K562 (cell line): ENCODE data around the gene CDS2. TPM values are rescaled to one million over a fixed set of nuclear protein-coding genes. Genes with fewer than 3 reads are reported as not detected.
A peak's percentile ranks its signal among the peaks of the same experiment; 100 is the strongest.

Source experiments
- ATAC-seq: fragments of 200-7000 bp; cut with Tn5 transposase; 3 replicates; pipeline ENCODE4 v1.9.1; 2020; ENCODE audit warnings: moderate library complexity
- BruUV-seq: library from RNA; stranded (reverse); fragments of 400-500 nt; replicated peaks from 2 replicates; lab custom pipeline; 2021; lab: Mats Ljungman, UMichigan
- CTCF ChIA-PET: fragments of 300-600 bp; formaldehyde crosslinking; extraction: SDS; loops from one replicate; lab custom pipeline; 2021; ENCODE audit warnings: low intra/inter-chr PET ratio; lab: Yijun Ruan, JAX
- POLR2A ChIA-PET: fragments of 300-600, 350-650 bp; sonication (Branson Sonifier 250); formaldehyde crosslinking; extraction: SDS; loops from one replicate; lab custom pipeline; 2021; ENCODE audit warnings: antibody characterized with exemption, inconsistent platforms; lab: Yijun Ruan, JAX
- DNase-seq, 4 experiments: peaks; one replicate each; pipeline versions ENCODE4 v3.0.0 to v3.0.0-alpha.2; 2011 to 2018; ENCODE audit warnings: low spot score in 3 of 4, mixed read lengths in 3 of 4; ENCODE audit errors: extremely low read depth in 1 of 4
- FAIRE-seq: peaks from 2 replicates; lab custom pipeline; 2011; peaks lifted over from hg19 to GRCh38; lab: Jason Lieb, UNC
- H2AFZ ChIP-seq: 2 replicates; pipeline ENCODE4 v1.6.0; 2011; ENCODE audit warnings: low read depth, low read length, control low read depth, inconsistent platforms
- H3K27ac ChIP-seq: fragments of 200-600 bp; 3 replicates; pipeline ENCODE4 v1.8.0; 2011; ENCODE audit warnings: low read depth, mild to moderate bottlenecking, control low read depth, inconsistent platforms, low read length, moderate library complexity, mixed read lengths; ENCODE audit errors: extremely low read depth
- H3K27me3 ChIP-seq, 2 experiments: fragments of 300-600 bp in 1 of 2; 2 replicates in 1 of 2; 3 replicates in 1 of 2; pipeline versions ENCODE4 v1.6.0 to v1.8.0; 2011; ENCODE audit warnings: inconsistent platforms in 2 of 2, low read length in 2 of 2, mild to moderate bottlenecking in 1 of 2, mixed read lengths in 1 of 2, moderate library complexity in 1 of 2; ENCODE audit not compliant: control insufficient read depth in 2 of 2, insufficient read depth in 2 of 2
- H3K36me3 ChIP-seq: fragments of 300-600 bp; 3 replicates; pipeline ENCODE4 v1.8.0; 2011; ENCODE audit warnings: mild to moderate bottlenecking, low read length, inconsistent platforms; ENCODE audit not compliant: control insufficient read depth, insufficient read depth
- H3K4me1 ChIP-seq, 2 experiments: fragments of 200-600 bp in 1 of 2; replicated peaks in 1 of 2; 2 replicates in 1 of 2; 3 replicates in 1 of 2; pipeline versions ENCODE4 v1.5.1 to v1.8.0; 2011; ENCODE audit warnings: inconsistent platforms in 2 of 2, low read length in 2 of 2, mild to moderate bottlenecking in 1 of 2, mixed read lengths in 1 of 2, moderate library complexity in 1 of 2; ENCODE audit not compliant: control insufficient read depth in 2 of 2, insufficient read depth in 2 of 2
- H3K4me2 ChIP-seq: 2 replicates; pipeline ENCODE4 v1.6.1; 2011; ENCODE audit warnings: low read length, control low read depth, inconsistent platforms, mixed read lengths; ENCODE audit not compliant: insufficient read depth
- H3K4me3 ChIP-seq: fragments of 200-600 bp; sonication (generic), shearing (Covaris generic); 2 replicates; pipeline ENCODE4 v1.5.1; 2016; ENCODE audit warnings: control low read depth, inconsistent platforms
- H3K79me2 ChIP-seq: fragments of 200-600 bp; 3 replicates; pipeline ENCODE4 v1.8.0; 2011; ENCODE audit warnings: low read length, inconsistent platforms; ENCODE audit not compliant: control insufficient read depth, insufficient read depth
- H3K9ac ChIP-seq, 2 experiments: 2 replicates each; pipeline versions ENCODE4 v1.6.0 to v1.6.1; 2011; ENCODE audit warnings: low read depth in 2 of 2, low read length in 2 of 2, control low read depth in 1 of 2, inconsistent platforms in 1 of 2, mild to moderate bottlenecking in 1 of 2, mixed read lengths in 1 of 2; ENCODE audit not compliant: insufficient read depth in 1 of 2
- H3K9me1 ChIP-seq: one replicate; pipeline ENCODE4 v1.6.0; 2011; ENCODE audit warnings: inconsistent platforms, mild to moderate bottlenecking, low read length, moderate library complexity; ENCODE audit not compliant: control insufficient read depth, insufficient read depth
- H3K9me3 ChIP-seq: replicated peaks from 2 replicates; pipeline ENCODE4 v1.5.1; 2011; ENCODE audit warnings: low read depth, low read length, inconsistent platforms; ENCODE audit not compliant: control insufficient read depth, insufficient read depth
- H4K20me1 ChIP-seq: replicated peaks from 2 replicates; pipeline ENCODE4 v1.6.1; 2011; ENCODE audit warnings: low read length, inconsistent platforms, mixed read lengths; ENCODE audit not compliant: control insufficient read depth, insufficient read depth
- AFF1 ChIP-seq, 2 experiments: fragments of 450-650 bp; IDR thresholded peaks; 2 replicates each; pipeline ENCODE4 v1.6.1; 2018; ENCODE audit warnings: mild to moderate bottlenecking in 2 of 2, low read depth in 1 of 2; ENCODE audit not compliant: partially characterized antibody in 2 of 2
- LARP7 ChIP-seq: fragments of 450-650 bp; IDR thresholded peaks from 2 replicates; pipeline ENCODE4 v1.6.1; 2016
- PRPF4 ChIP-seq: fragments of 200-400 bp; formaldehyde crosslinking; IDR thresholded peaks from one replicate; pipeline ENCODE4 v1.6.1; 2017; ENCODE audit warnings: low read length, low read depth, mild to moderate bottlenecking; ENCODE audit not compliant: insufficient read depth, poor library complexity, severe bottlenecking
- RFX1 ChIP-seq: fragments of 450-650 bp; IDR thresholded peaks from 2 replicates; pipeline ENCODE4 v1.6.1; 2016; ENCODE audit warnings: mild to moderate bottlenecking, moderate library complexity
- SRSF3 ChIP-seq: fragments of 200-400 bp; formaldehyde crosslinking; IDR thresholded peaks from 2 replicates; pipeline ENCODE4 v1.6.1; 2016; ENCODE audit warnings: mild to moderate bottlenecking, low read length, moderate library complexity; ENCODE audit not compliant: insufficient read depth
- TEAD1 ChIP-seq, 2 experiments: fragments of 450-650 bp in 1 of 2; sonication (generic) in 1 of 2; formaldehyde crosslinking; IDR thresholded peaks; 2 replicates each; pipeline versions ENCODE4 v1.4.0 to v1.8.0; 2020 to 2022; ENCODE audit warnings: mild to moderate bottlenecking in 2 of 2, missing genetic modification reagents in 1 of 2
- ZKSCAN1 ChIP-seq: fragments of 150-350 bp; IDR thresholded peaks from 2 replicates; pipeline ENCODE4 v1.6.1; 2016; ENCODE audit warnings: low read depth, low read length
- ZNF277 ChIP-seq: fragments of 250-450 bp; sonication (Bioruptor Pico); IDR thresholded peaks from 2 replicates; pipeline ENCODE4 v1.8.0; 2022; ENCODE audit warnings: inconsistent platforms, mild to moderate bottlenecking, moderate library complexity, borderline replicate concordance
- WGBS: fragments of 100-300 bp; shearing (Covaris generic); methylation state at CpG from one replicate; pipeline ENCODE4 v1.1.6; 2016; ENCODE audit warnings: low coverage, mixed read lengths; ENCODE audit not compliant: insufficient coverage; ENCODE audit errors: missing lambda C conversion rate; 5-methylcytosine and 5-hydroxymethylcytosine counted together
- in situ Hi-C: fragments of 300-500 bp; cut with MboI; formaldehyde crosslinking; loops from 4 replicates; pipeline ENCODE4 v1.15.0; 2018; ENCODE audit warnings: inconsistent platforms, mixed read lengths
- intact Hi-C: fragments of 100-400 bp; cut with micrococcal nuclease; formaldehyde crosslinking; loops from 2 replicates; pipeline ENCODE4 v1.14.2; 2022
- polyA plus RNA-seq, 8 experiments: library from polyadenylated mRNA; depleted of rRNA in 4 of 8; stranded (reverse) in 5 of 8; unstranded in 3 of 8; fragments of >200 nt; fragmentation: Nextera tagmentation in 2 of 8; fragmentation: Illumina TruSeq in 1 of 8; extraction: Ambion mirVana in 2 of 8; extraction: Trizol in 1 of 8; gene quantifications; 2 replicates each; pipeline versions ENCODE4 v1.2.1 to v1.2.3, GENCODE V29; 2011 to 2014; ENCODE audit warnings: inconsistent platforms in 1 of 8, missing spikeins in 1 of 8
- total RNA-seq, 7 experiments: library from RNA; depleted of rRNA in 6 of 7; stranded (reverse); fragments of >200 nt in 6 of 7; fragmentation: Illumina TruSeq in 2 of 7; extraction: Trizol in 2 of 7; gene quantifications; 2 replicates each; pipeline versions ENCODE4 v1.2.1 to v1.2.3, GENCODE V29; 2011 to 2021; ENCODE audit warnings: low replicate concordance in 1 of 7
- TF ChIP-seq, protein P1 (sequence below): sonication (generic); formaldehyde crosslinking; IDR thresholded peaks from 2 replicates; pipeline ENCODE4 v1.8.1; 2023; ENCODE audit warnings: mild to moderate bottlenecking, missing genetic modification reagents, moderate library complexity

Gene CDS2
- total and polyA plus RNA-seq, 9 of the 15 experiments (the other 6 are each of a cell fraction or from before 2014, with no cell fraction given) = 6.4 to 46.4 (median 12.2) TPM

DNA sequence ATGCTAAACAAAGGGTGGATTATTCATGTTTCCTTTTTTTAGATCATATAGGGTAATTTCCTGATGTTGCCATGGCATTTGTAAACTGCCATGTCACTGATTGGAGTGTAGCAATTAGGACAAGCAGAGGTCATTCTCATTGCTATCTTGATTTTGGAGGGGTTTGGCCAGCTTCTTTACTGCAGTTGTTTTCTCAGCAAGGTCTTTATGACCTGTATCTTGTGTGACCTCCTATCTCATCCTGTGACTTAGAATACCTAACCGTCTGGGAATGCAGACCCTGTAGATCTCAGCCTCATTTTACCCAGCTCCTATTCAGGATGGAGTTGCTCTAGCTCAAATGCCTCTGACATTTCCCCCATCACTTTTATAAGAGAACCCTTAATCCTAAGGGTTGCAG is 53.6 kb downstream of the CDS2 start:
- DNase-seq (no peak), FAIRE-seq (no peak), ATAC-seq (no peak)
- Histone ChIP-seq H3K4me1 (no peaks in the 10 kb centered on the region; a peak in 1 of 5 replicates), H3K9me1 (no peaks in the 10 kb centered on the region), H4K20me1 (no peaks in the 10 kb centered on the region), H3K9ac (no peak overlapping the region), H3K4me3 (no peak overlapping the region), H3K4me2 (no peak overlapping the region), H3K9me3 (no peaks in the 10 kb centered on the region), H3K79me2 (no peaks in the 10 kb centered on the region), H2AFZ (no peak overlapping the region), H3K36me3 (peaks cover 23% of the 10 kb centered on the region; the same call in 2 of the 3 replicates), H3K27me3 (no peaks in the 10 kb centered on the region), H3K27ac (no peak overlapping the region)
- WGBS = 83% methylated on average over 1 of the region's 1 CpG
- POLR2A ChIA-PET = no interaction called here
- in situ Hi-C loops = no loop called here
- intact Hi-C loops = no loop called here
- BruUV-seq = no TSS peak
- CTCF ChIA-PET = no interaction called here
- TF ChIP-seq RFX1 = peak; percentile 21; the same call in 1 of the 2 replicates
- no peak for TF ChIP-seq ZKSCAN1

DNA sequence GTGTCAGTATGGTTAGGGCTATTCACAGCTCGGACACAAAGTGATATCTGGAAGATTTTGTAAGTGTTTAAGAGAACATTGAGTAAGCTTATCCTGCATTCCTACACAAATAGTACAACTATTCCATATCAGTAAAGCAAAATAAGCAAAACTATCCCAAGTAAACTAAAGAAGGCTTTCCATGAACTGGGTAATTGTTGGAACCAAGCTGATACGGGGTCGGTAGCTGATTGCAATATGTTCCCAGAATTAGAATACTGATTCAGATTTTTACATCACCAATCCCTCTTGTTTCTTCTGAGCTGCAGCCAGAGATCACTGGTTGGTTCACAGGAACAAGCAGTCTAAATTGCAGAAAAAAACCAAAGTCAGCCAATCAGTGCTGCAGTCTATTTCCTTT is 54.1 kb downstream of the CDS2 start:
- POLR2A ChIA-PET = no interaction called here
- H3K9me3 ChIP-seq = no peaks in the 10 kb centered on the region
- CTCF ChIA-PET = no interaction called here
- no peaks in the 10 kb centered on the region for H4K20me1 ChIP-seq
- H3K27ac ChIP-seq = no peak overlapping the region
- 62% methylated on average over 3 of the region's 3 CpGs for WGBS
- intact Hi-C loops (no loop called here), in situ Hi-C loops (no loop called here)
- FAIRE-seq (no peak), ATAC-seq (no peak), DNase-seq (no peak)
- H3K36me3 ChIP-seq = peaks cover 21% of the 10 kb centered on the region
- H3K9ac ChIP-seq = no peak overlapping the region
- no peak overlapping the region for H3K4me3 ChIP-seq
- H3K4me1 ChIP-seq = no peaks in the 10 kb centered on the region; a peak in 1 of 5 replicates
- no peaks in the 10 kb centered on the region for H3K79me2 ChIP-seq
- H3K9me1 ChIP-seq = no peaks in the 10 kb centered on the region
- H2AFZ ChIP-seq = no peak overlapping the region
- no peaks in the 10 kb centered on the region for H3K27me3 ChIP-seq
- BruUV-seq = no TSS peak
- H3K4me2 ChIP-seq = no peak overlapping the region
- TF ChIP-seq TEAD1 (CRISPR knock-in tag; IDR thresholded peaks at IDR 0.05) = no peak
- no peak for TF ChIP-seq ZNF277
- no peak for TF ChIP-seq LARP7
- TF ChIP-seq SRSF3 = no peak
- TF ChIP-seq, protein P1, sequence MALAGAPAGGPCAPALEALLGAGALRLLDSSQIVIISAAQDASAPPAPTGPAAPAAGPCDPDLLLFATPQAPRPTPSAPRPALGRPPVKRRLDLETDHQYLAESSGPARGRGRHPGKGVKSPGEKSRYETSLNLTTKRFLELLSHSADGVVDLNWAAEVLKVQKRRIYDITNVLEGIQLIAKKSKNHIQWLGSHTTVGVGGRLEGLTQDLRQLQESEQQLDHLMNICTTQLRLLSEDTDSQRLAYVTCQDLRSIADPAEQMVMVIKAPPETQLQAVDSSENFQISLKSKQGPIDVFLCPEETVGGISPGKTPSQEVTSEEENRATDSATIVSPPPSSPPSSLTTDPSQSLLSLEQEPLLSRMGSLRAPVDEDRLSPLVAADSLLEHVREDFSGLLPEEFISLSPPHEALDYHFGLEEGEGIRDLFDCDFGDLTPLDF = no peak
- no peak for TF ChIP-seq AFF1 (IDR thresholded peaks at IDR 0.05; ENCODE audit: low read depth in 1 of 2, partially characterized antibody in 2 of 2)
- no peak for TF ChIP-seq PRPF4
